Muscle layer of colon (tissue), 2 donors: ENCODE results near the gene UGT1A9.

Experiments
- H3K27ac ChIP-seq: one replicate; pipeline ENCODE4 v1.7.0; 2013; ENCODE audit warnings: low read depth, mild to moderate bottlenecking, low read length, moderate library complexity
- H3K27me3 ChIP-seq, 2 donors: one replicate each; pipeline ENCODE4 v1.7.0; 2013; ENCODE audit warnings: low read length in 2 of 2, mild to moderate bottlenecking in 2 of 2; ENCODE audit not compliant: insufficient read depth in 2 of 2, control insufficient read depth in 1 of 2
- H3K36me3 ChIP-seq: one replicate; pipeline ENCODE4 v1.7.0; 2013; ENCODE audit warnings: mild to moderate bottlenecking, low read length; ENCODE audit not compliant: insufficient read depth
- H3K4me1 ChIP-seq: one replicate; pipeline ENCODE4 v1.7.0; 2013; ENCODE audit warnings: mild to moderate bottlenecking, low read length; ENCODE audit not compliant: insufficient read depth
- H3K4me3 ChIP-seq, 2 donors: one replicate each; pipeline ENCODE4 v1.7.0; 2013; ENCODE audit warnings: low read length in 2 of 2, low read depth in 1 of 2, mild to moderate bottlenecking in 1 of 2, moderate library complexity in 1 of 2
- H3K9ac ChIP-seq: one replicate; pipeline ENCODE4 v1.7.0; 2013; ENCODE audit warnings: low read length
- H3K9me3 ChIP-seq: one replicate; pipeline ENCODE4 v1.7.0; 2013; ENCODE audit warnings: mild to moderate bottlenecking, low read length
- donor health status: abdominal sarcoma.
- donor health status: Adenocarcinoma of cecum.

UGT1A9 gene

DNA sequence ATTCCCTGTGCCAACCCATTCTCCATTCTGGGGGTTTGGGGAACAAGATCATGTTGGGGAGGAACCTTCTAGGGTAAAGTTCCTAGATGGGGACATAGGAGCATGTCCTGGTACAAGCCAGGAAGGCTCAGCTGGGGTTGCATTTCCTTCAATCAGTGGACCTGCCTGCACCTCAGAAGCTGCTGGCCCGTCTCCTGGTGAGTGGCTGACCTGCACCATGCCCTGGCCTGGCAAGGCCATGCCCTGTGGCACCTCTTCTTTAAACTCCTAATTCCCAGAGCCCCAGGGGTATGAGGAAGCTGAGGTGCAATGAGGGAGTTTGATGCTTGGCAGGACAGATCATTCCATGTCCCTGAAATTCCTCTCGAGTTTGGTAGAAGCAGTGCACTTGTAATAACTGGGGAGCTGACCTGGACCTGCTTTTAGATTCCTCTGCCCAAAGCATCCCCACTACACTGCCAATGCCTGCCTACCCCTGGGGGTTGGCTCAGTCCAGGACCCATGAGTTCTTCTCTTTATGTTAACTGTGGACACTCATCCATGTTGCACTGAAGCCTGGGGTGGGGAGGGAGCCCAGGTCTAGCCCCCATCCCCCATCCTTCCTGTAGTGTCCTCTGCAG lies 131.7 kb downstream of the UGT1A9 start:
- no peaks in the 10 kb centered on the region for H3K9me3 ChIP-seq
- H3K4me3 ChIP-seq = no peak overlapping the region
- H3K4me1 ChIP-seq = no peaks in the 10 kb centered on the region
- no peak overlapping the region for H3K27ac ChIP-seq
- H3K27me3 ChIP-seq = no peaks in the 10 kb centered on the region
- no peaks in the 10 kb centered on the region for H3K36me3 ChIP-seq
- H3K9ac ChIP-seq = no peak overlapping the region

DNA sequence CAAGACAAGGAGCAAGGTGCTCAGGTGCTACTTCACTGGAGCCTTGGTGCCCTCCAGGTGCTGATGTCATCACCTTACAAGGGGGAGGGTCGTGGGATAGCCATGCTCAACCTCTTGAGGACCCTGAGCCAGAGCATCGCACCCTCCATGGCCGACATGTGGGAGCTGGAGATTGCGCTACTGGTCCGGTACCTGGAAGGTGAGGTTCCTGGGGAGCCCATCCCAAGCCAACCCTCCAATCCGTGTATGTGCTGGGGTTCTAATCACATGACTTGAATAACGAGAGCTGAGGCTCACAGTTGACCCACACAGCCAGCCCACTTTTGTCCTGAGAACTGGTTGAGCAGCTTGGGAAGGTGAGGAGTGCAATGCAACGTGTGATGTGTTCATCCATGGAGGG lies 132.3 kb downstream of the UGT1A9 start:
- no peaks in the 10 kb centered on the region for H3K4me1 ChIP-seq
- H3K4me3 ChIP-seq = no peak overlapping the region
- H3K9ac ChIP-seq = no peak overlapping the region
- no peak overlapping the region for H3K27ac ChIP-seq
- no peaks in the 10 kb centered on the region for H3K36me3 ChIP-seq
- H3K27me3 ChIP-seq = no peaks in the 10 kb centered on the region
- H3K9me3 ChIP-seq = no peaks in the 10 kb centered on the region

DNA sequence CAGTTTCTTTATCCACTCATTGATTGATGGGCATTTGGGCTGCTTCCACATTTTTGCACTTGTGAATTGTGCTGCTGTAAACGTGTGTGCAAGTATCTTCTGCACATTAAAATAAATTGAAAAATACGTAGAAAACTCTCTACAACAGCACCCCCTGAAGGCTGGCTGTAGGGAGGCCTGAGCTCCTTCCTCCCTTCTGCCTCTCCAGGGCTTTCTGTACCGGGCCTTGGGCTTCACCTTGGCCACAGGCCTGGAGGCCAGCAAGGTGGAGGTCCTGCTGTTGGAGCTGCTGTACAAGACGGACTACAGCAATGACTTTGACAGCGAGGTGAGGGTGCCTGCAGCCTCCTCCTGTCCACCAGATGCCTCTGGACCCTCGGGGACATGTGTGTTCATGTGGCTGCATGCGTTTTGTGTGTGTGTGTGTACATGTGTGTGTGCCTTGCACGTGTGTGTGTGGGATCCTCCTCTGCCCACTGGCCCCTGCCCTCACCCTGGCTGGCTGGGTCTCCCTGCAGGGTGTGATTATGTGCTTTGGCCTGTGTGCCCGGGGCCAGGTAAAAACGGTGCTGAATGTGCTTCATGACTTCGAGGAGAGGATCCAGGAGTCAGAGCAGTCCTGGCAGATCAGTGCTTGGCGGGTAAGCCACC lies 135.6 kb downstream of the UGT1A9 start:
- Histone ChIP-seq H3K9ac (no peak overlapping the region), H3K4me1 (no peaks in the 10 kb centered on the region), H3K4me3 (no peak overlapping the region), H3K27ac (no peak overlapping the region), H3K27me3 (no peaks in the 10 kb centered on the region), H3K9me3 (no peaks in the 10 kb centered on the region), H3K36me3 (no peaks in the 10 kb centered on the region)

DNA sequence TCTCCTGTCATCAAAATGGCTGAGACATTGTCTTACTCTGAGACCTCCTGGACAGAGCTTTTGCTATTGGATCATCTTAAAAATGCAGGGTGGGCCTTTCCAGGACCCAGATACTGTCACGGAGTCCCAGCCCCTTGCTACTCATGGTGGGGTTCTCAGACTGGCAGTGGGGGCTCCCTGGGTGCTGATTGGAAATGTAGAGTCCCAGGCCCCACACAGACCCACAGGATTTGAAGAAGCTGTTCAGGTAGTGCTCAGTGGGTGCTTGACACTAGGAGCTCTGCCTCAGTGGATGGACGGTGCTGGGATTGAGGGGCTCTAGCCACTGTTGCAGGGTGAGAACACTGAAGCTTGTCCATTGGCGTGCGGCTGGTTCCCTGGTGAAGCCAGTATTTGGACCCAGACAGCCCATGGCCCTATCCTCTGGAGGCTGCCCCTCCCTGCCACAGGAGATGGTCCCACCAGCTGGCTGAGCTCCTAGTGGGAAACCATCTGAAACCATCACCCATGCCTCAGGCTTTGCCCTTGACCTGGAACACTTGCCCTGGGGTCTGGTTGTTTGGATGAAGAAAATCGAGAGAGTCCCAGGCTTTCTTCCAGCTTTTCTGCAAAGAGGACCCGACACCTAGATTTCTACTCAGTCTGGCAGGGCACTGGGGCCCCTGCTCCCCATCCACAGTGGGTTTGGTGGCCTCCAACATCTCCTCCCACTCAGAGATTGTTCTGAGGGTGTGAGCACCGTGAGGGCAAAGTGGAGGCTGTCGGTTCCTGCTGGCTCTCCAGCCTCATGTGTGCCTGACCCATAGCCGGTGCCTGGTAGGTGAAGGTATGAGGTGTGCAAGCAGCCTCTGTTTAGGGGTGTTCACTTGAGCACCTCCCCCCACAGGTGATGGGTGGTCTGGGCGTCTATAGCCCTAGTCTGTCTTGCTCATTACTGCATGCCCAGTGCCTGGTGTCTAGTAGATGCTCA lies 136.6 kb downstream of the UGT1A9 start:
- no peaks in the 10 kb centered on the region for H3K9me3 ChIP-seq
- H3K4me3 ChIP-seq = no peak overlapping the region
- no peaks in the 10 kb centered on the region for H3K27me3 ChIP-seq
- H3K9ac ChIP-seq = no peak overlapping the region
- H3K36me3 ChIP-seq = no peaks in the 10 kb centered on the region
- no peaks in the 10 kb centered on the region for H3K4me1 ChIP-seq
- no peak overlapping the region for H3K27ac ChIP-seq

DNA sequence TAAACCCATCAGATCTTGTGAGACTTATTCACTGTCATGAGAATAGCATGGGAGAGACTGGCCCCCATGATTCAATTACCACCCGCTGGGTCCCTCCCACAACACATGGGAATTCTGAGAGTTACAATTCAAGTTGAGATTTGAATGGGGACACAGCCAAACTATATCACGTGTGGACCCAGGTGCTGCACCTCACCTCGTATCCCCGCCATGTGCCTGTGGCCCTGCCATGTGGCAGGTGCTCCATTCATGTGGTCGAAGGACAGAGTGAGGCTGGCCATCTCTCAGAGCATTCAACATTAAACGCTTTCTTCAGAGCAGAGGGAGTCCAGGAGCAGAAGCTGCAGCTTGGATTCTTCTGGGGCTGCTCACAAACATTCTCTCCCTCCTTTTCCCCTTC lies 138.7 kb downstream of the UGT1A9 start:
- Histone ChIP-seq H3K27ac (no peak overlapping the region), H3K9ac (no peak overlapping the region), H3K4me3 (no peak overlapping the region), H3K36me3 (no peaks in the 10 kb centered on the region), H3K4me1 (no peaks in the 10 kb centered on the region), H3K9me3 (no peaks in the 10 kb centered on the region), H3K27me3 (no peaks in the 10 kb centered on the region)

DNA sequence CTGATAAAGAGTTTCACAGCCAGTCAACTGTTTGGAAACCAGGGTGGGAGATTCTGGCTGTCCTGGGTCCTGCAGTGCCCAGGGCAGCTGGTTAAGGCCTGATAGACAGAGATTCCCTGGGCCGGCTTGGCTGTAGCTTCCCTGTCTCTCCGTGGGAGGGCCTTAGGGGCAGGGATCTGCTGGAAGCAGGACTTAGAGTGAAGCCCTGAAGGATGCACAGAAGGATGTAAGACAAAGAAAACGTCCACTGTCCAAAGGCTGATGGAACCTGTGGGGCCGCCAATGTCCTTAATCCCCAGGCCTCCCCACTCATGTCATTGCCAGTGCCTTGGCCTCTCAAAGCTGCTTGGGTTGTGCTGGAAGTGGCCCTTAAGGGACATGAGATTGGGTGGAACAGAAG lies 139.4 kb downstream of the UGT1A9 start:
- H3K9me3 ChIP-seq = no peaks in the 10 kb centered on the region
- no peaks in the 10 kb centered on the region for H3K27me3 ChIP-seq
- H3K36me3 ChIP-seq = no peaks in the 10 kb centered on the region
- no peak overlapping the region for H3K27ac ChIP-seq
- H3K9ac ChIP-seq = no peak overlapping the region
- no peak overlapping the region for H3K4me3 ChIP-seq
- no peaks in the 10 kb centered on the region for H3K4me1 ChIP-seq

DNA sequence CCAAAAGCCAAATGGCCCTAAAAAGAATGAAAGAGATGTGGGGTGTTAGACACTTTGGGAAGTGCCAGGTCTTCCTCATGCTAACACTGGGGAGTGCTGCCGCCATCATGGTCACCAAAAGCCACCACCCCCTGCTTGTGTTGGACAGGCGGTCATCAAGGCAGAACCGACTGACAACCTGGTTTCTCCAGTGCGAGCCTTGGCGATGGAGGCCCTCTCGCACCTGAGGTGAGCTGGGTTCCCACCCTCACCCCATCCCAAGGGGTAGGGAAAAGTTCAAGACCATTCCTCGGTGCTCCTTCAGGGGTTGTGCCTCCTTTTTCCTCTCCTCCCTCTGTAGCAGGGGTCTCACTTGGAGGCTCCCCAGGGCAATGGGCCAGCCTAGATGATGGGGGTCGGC lies 140.0 kb downstream of the UGT1A9 start:
- Histone ChIP-seq H3K9me3 (no peaks in the 10 kb centered on the region), H3K27me3 (no peaks in the 10 kb centered on the region), H3K4me3 (no peak overlapping the region), H3K9ac (no peak overlapping the region), H3K27ac (no peak overlapping the region), H3K36me3 (no peaks in the 10 kb centered on the region), H3K4me1 (no peaks in the 10 kb centered on the region)

DNA sequence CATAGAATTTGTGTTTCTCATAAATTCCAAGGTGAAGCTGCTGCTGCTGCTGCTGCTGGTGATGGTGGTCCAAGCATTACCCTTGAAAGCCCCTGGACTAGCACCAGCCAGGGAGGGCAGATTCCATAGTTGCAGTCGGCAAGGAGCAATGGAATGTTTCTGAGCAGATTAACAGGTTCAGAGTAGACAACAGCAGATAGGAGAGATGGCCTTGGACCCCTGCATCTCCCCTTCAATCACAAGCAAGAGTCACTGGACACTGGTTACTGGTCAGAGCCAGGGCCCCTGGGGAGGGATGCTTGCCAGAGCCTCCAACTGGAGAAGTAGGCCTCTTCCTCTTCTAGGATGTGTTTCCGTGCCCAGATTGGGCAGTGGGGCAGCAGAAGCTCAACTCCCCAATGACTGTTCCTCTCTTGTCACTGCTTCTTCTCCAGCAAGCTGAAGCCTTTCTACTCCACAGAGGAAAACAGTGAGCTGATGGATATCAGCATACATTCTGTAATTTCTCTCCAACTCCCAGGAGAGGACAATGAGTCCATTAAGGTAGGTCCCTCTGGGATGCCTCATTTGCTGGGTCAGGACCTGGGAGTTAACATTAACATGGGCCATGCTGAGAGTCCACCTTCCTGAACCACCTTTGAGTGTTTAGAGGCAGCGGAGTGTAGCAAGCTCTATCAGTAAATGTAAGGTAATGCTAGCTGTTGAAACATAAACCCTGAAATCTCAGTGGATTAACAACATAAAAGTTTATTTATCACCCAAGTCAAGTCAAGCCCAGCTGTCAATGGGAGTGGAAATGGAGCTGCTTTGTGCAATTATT lies 141.7 kb downstream of the UGT1A9 start:
- Histone ChIP-seq H3K27me3 (no peaks in the 10 kb centered on the region), H3K4me3 (no peak overlapping the region), H3K9me3 (no peaks in the 10 kb centered on the region), H3K36me3 (no peaks in the 10 kb centered on the region), H3K9ac (no peak overlapping the region), H3K27ac (no peak overlapping the region), H3K4me1 (no peaks in the 10 kb centered on the region)

DNA sequence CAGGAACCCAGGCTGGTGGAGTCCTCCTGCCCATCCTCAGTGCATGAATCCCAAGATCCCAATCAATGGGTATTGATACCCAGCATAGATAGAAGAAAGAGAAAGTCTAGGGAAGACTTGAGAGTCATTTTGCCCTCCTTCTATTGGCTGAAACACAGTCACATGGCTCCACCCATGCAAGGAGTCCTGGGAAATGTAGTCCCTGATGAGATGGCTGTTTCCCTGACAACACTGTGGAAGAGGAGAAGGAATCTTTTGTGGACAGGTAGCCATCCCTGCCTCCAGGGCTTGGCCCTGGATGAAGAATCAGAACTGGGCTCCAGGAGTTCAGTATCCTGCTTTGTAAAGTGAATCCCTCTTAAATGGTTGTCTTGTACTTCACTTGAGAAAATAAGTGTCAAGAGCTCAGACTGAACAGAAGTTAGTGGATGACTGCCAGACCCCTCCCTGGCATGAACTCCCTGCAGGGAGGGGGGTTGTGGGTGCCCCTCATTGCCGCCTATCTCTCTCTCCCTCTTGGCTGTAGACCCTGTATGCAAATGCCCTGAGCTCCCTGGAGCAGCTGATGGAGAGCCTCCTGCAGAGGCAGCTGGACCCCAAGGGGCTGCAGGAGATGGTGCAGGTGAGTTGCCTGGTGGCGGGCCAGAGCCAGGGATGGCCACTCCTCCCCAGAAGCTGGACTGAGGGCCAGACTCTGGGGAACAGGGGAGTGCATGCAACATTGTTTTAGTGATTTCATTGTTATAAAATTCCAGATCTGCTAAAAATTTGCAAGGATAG lies 142.5 kb downstream of the UGT1A9 start:
- no peaks in the 10 kb centered on the region for H3K9me3 ChIP-seq
- H3K9ac ChIP-seq = no peak overlapping the region
- no peaks in the 10 kb centered on the region for H3K4me1 ChIP-seq
- no peak overlapping the region for H3K27ac ChIP-seq
- no peak overlapping the region for H3K4me3 ChIP-seq
- H3K27me3 ChIP-seq = no peaks in the 10 kb centered on the region
- H3K36me3 ChIP-seq = no peaks in the 10 kb centered on the region

DNA sequence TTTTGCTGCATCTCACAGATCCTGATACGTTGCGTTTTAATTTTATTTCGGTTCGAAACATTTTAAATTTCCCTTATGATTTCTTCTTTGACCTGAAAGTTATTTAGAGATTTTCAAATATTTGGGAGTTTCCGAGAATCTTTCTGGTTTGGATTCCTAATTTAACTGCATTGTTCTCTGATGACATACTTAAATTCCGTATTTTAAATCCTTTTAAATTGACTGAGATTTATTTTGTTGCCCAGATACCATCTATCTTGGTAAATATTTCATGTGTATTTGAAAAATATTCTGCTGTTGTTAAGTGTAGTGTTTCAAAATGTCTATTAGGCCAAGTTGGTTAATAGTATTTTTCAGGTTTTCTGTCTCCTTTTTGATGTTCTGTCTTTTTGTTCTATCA lies 144.2 kb downstream of the UGT1A9 start:
- H3K36me3 ChIP-seq = no peaks in the 10 kb centered on the region
- no peak overlapping the region for H3K4me3 ChIP-seq
- H3K27ac ChIP-seq = no peak overlapping the region
- H3K9me3 ChIP-seq = no peaks in the 10 kb centered on the region
- H3K27me3 ChIP-seq = no peaks in the 10 kb centered on the region
- H3K9ac ChIP-seq = no peak overlapping the region
- no peaks in the 10 kb centered on the region for H3K4me1 ChIP-seq
